ENCODE measurements around the gene SLC51A. TPM values are rescaled to one million over a fixed set of nuclear protein-coding genes. Genes with fewer than 3 reads are reported as not detected.
A peak's percentile ranks its signal among the peaks of the same experiment; 100 is the strongest.

SLC51A gene
- total RNA-seq, 1 experiment from 2014 or later = 6.9 TPM

DNA sequence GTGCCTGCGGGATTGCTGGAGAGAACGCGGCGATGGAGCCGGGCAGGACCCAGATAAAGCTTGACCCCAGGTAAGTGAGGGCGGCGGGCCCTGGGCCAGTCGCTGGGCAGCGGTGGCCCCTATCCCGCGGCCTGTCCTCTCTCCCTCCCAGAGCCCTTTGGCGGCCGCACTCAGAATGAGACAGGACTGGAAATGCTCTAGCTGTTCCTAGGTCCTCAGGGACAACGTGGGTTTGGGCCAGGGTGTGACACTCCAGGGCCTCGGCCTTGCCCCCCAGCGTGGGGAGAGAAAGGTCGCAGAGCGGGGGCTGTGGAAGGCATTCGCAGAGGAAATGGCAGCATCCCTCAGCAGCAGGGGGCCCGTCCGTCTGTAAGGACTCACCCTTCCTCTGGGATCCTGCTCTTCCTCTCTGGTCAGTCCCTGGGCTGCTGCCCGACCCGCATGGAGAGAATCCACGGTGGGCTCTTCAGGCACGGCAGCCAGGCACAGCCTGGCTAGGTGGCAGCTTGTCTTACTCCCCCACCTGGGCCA is 412 bp downstream of the SLC51A start:
- TF ChIP-seq, protein P1, sequence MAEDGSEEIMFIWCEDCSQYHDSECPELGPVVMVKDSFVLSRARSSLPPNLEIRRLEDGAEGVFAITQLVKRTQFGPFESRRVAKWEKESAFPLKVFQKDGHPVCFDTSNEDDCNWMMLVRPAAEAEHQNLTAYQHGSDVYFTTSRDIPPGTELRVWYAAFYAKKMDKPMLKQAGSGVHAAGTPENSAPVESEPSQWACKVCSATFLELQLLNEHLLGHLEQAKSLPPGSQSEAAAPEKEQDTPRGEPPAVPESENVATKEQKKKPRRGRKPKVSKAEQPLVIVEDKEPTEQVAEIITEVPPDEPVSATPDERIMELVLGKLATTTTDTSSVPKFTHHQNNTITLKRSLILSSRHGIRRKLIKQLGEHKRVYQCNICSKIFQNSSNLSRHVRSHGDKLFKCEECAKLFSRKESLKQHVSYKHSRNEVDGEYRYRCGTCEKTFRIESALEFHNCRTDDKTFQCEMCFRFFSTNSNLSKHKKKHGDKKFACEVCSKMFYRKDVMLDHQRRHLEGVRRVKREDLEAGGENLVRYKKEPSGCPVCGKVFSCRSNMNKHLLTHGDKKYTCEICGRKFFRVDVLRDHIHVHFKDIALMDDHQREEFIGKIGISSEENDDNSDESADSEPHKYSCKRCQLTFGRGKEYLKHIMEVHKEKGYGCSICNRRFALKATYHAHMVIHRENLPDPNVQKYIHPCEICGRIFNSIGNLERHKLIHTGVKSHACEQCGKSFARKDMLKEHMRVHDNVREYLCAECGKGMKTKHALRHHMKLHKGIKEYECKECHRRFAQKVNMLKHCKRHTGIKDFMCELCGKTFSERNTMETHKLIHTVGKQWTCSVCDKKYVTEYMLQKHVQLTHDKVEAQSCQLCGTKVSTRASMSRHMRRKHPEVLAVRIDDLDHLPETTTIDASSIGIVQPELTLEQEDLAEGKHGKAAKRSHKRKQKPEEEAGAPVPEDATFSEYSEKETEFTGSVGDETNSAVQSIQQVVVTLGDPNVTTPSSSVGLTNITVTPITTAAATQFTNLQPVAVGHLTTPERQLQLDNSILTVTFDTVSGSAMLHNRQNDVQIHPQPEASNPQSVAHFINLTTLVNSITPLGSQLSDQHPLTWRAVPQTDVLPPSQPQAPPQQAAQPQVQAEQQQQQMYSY (CRISPR knock-in tag; IDR thresholded peaks at IDR 0.05) = no peak
- TF ChIP-seq ESRRA (CRISPR knock-in tag; IDR thresholded peaks at IDR 0.05; ENCODE audit: borderline replicate concordance) = no peak
- no peak for TF ChIP-seq TEAD1 (CRISPR knock-in tag; IDR thresholded peaks at IDR 0.05)
- no peak for TF ChIP-seq MYBL2 (CRISPR knock-in tag; IDR thresholded peaks at IDR 0.05)
- TF ChIP-seq, protein P2, sequence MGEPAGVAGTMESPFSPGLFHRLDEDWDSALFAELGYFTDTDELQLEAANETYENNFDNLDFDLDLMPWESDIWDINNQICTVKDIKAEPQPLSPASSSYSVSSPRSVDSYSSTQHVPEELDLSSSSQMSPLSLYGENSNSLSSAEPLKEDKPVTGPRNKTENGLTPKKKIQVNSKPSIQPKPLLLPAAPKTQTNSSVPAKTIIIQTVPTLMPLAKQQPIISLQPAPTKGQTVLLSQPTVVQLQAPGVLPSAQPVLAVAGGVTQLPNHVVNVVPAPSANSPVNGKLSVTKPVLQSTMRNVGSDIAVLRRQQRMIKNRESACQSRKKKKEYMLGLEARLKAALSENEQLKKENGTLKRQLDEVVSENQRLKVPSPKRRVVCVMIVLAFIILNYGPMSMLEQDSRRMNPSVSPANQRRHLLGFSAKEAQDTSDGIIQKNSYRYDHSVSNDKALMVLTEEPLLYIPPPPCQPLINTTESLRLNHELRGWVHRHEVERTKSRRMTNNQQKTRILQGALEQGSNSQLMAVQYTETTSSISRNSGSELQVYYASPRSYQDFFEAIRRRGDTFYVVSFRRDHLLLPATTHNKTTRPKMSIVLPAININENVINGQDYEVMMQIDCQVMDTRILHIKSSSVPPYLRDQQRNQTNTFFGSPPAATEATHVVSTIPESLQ (CRISPR knock-in tag; IDR thresholded peaks at IDR 0.05) = no peak
- TF ChIP-seq CREM (CRISPR knock-in tag; IDR thresholded peaks at IDR 0.05) = no peak
- TF ChIP-seq, protein P3, sequence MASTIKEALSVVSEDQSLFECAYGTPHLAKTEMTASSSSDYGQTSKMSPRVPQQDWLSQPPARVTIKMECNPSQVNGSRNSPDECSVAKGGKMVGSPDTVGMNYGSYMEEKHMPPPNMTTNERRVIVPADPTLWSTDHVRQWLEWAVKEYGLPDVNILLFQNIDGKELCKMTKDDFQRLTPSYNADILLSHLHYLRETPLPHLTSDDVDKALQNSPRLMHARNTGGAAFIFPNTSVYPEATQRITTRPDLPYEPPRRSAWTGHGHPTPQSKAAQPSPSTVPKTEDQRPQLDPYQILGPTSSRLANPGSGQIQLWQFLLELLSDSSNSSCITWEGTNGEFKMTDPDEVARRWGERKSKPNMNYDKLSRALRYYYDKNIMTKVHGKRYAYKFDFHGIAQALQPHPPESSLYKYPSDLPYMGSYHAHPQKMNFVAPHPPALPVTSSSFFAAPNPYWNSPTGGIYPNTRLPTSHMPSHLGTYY (CRISPR knock-in tag; IDR thresholded peaks at IDR 0.05) = no peak
- no peak for TF ChIP-seq TEAD4 (CRISPR knock-in tag; IDR thresholded peaks at IDR 0.05)
- TF ChIP-seq FOXJ3 (CRISPR knock-in tag; IDR thresholded peaks at IDR 0.05; ENCODE audit: borderline replicate concordance) = no peak
- TF ChIP-seq, protein P4, sequence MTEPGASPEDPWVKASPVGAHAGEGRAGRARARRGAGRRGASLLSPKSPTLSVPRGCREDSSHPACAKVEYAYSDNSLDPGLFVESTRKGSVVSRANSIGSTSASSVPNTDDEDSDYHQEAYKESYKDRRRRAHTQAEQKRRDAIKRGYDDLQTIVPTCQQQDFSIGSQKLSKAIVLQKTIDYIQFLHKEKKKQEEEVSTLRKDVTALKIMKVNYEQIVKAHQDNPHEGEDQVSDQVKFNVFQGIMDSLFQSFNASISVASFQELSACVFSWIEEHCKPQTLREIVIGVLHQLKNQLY (CRISPR knock-in tag; IDR thresholded peaks at IDR 0.05) = no peak
- no peaks in the 10 kb centered on the region for H3K27me3 Mint-ChIP-seq (ENCODE audit: low read depth)
- no peak overlapping the region for H3K27ac Mint-ChIP-seq
- peak; percentile 42 for ATAC-seq
- no peak for DNase-seq (ENCODE audit: low spot score)
- peak overlapping the region; percentile 70 for H3K4me3 Mint-ChIP-seq
- peaks cover 36% of the 10 kb centered on the region for H3K4me1 Mint-ChIP-seq
- ChIA-PET POLR2A (no interaction called here), CTCF (interaction anchor here (0.8 to 1.0 kb wide), 2 partner anchors 37 to 125 kb away, joined by 3 read pairs; no protein-coding TSS in a partner anchor)
- no peaks in the 10 kb centered on the region for H3K9me3 Mint-ChIP-seq
- no peaks in the 10 kb centered on the region for H3K36me3 Mint-ChIP-seq

DNA sequence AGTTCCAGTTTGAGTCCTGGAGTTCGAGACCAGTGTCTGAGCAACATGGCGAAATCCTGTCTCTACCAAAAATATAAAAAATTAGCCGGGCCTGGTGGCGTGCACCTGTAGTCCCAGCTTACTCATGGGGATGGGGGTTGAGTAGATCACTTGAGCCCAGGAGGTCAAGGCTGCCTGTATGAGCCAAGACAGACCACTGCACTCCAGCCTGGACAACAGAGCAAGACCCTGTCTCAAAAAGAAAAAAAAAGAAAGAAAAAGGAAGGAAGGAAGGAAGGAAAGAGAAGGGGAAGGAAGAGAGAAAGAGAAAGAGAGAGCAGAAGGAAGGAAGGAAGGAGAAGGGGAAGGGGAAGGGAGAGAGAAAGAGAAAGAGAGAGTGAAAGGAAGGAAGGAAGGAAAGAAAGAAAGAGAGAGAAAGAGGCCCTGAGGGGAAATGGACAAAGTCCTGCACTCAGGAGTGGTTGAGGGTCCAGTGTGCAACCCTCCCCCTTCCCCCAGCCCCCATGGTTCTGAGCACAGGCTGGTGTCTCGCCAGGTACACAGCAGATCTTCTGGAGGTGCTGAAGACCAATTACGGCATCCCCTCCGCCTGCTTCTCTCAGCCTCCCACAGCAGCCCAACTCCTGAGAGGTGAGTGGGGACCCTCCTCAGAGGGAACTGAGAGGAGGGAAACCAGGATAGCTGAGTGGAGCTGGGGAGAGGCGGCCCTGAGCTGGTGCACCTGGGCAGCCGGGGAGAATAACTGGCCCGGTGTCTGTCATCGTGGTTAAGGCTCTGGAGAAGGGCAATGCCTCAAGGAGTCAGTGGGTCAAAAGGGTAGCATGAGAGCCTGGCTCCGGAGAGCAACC is 1.2 kb downstream of the SLC51A start:
- H3K9me3 Mint-ChIP-seq = no peaks in the 10 kb centered on the region
- POLR2A ChIA-PET = no interaction called here
- no peaks in the 10 kb centered on the region for H3K27me3 Mint-ChIP-seq (ENCODE audit: low read depth)
- peaks cover 36% of the 10 kb centered on the region for H3K4me1 Mint-ChIP-seq
- H3K4me3 Mint-ChIP-seq = peak overlapping the region; percentile 70
- no peaks in the 10 kb centered on the region for H3K36me3 Mint-ChIP-seq
- CTCF ChIA-PET = interaction anchor here (0.8 kb wide), 1 partner anchor 126 kb away, joined by 3 read pairs; no protein-coding TSS in a partner anchor
- DNase-seq (ENCODE audit: low spot score) = no peak
- ATAC-seq = no peak
- no peak for TF ChIP-seq KAT7 (CRISPR knock-in tag; IDR thresholded peaks at IDR 0.05; ENCODE audit: borderline replicate concordance)
- TF ChIP-seq, protein P5, sequence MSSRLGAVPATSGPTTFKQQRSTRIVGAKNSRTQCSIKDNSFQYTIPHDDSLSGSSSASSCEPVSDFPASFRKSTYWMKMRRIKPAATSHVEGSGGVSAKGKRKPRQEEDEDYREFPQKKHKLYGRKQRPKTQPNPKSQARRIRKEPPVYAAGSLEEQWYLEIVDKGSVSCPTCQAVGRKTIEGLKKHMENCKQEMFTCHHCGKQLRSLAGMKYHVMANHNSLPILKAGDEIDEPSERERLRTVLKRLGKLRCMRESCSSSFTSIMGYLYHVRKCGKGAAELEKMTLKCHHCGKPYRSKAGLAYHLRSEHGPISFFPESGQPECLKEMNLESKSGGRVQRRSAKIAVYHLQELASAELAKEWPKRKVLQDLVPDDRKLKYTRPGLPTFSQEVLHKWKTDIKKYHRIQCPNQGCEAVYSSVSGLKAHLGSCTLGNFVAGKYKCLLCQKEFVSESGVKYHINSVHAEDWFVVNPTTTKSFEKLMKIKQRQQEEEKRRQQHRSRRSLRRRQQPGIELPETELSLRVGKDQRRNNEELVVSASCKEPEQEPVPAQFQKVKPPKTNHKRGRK (CRISPR knock-in tag; IDR thresholded peaks at IDR 0.05; ENCODE audit: borderline replicate concordance) = peak; percentile 68; the same call in 1 of the 2 replicates
- TF ChIP-seq, protein P6, sequence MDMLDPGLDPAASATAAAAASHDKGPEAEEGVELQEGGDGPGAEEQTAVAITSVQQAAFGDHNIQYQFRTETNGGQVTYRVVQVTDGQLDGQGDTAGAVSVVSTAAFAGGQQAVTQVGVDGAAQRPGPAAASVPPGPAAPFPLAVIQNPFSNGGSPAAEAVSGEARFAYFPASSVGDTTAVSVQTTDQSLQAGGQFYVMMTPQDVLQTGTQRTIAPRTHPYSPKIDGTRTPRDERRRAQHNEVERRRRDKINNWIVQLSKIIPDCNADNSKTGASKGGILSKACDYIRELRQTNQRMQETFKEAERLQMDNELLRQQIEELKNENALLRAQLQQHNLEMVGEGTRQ (CRISPR knock-in tag; IDR thresholded peaks at IDR 0.05) = no peak
- TF ChIP-seq, protein P7, sequence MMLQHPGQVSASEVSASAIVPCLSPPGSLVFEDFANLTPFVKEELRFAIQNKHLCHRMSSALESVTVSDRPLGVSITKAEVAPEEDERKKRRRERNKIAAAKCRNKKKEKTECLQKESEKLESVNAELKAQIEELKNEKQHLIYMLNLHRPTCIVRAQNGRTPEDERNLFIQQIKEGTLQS (CRISPR knock-in tag; conservative IDR thresholded peaks at IDR 0.05) = no peak
- H3K27ac Mint-ChIP-seq = no peak overlapping the region
